ENCODE results near the gene PRKAG2.
A peak's percentile ranks its signal among the peaks of the same experiment; 100 is the strongest.
"Not testable (repeated sequence)": the region's sequence is repeated elsewhere in the genome, so short reads cannot be mapped to it uniquely, and the experiment has no call there.

The PRKAG2 gene

DNA sequence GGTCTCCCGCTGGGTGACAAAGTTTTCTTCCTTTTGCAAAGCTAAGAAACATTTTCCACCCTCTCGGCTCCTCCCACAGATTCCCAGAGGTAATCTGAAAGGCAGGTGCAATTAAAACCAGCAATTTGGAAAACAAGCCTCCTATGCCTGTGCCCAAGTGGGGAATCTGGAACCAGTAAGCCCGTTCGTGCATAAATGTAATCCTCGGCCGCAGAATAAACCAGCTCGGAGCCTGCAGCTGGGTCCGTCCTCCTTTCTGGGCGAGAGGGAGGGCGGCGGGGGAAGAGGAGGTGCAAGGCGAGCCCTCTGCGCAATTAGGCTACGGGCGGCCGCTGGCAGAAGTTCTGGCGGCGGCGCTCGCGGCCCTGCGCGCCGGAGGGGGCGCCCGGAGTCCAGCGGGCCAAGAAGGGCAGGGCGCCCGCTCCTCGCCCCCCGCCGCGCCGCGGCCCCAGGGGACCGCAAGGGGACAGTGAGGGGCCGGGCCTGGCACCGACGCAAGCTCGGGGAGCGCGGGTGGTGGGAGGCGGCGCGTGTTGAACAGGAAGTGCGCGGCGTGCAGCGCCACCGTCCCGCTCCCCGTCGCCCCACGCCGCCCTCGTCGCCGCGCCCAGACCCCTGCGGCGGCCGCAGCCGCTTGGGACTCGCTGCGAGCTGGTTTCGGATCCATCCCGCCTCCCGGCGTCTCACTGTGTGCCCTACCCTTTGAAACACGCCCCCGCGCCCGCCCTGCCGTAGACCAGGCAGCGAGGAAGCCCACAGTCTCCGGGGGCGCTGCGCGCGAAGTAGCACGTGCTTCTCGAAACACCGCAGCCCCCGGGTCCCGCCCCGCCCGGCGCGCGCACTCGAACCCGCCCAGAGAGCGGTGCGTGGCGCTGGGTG is at the start of gene PRKAG2:
Gene PRKAG2, minus strand, starts transcription at position 217 of the 879 bp plus-strand sequence. CDS start 495 bp downstream, outside the sequence.
- DNase-seq, result peak; percentile 64

GRCh38 chr7:151926336-151926712 is 49.4 kb upstream of the PRKAG2 start:
- no peak for DNase-seq

- no peak for DNase-seq
Measured at GRCh38 chr7:151925446-151926335, 48.8 kb upstream of the PRKAG2 start.

DNA sequence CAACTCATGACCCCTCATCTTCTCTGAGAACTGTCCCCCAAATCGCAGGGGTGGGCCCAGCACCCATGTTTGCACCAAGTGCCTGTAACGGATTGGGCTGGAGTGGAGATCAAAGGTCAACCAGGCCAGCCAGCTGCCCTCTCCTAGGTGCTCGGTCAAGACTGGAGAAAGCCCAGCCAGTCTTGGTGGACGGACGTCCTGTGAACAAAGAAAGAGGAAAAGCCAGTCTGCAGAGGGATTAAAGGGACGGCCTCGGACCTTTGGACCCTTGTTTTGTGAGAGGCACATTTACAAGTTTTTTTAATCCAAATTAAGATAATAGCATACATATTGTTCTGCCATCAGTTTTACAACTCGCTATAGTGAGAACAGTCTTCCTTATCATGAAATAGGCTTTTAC is 47.6 kb upstream of the PRKAG2 start:
- DNase-seq, result no peak

- no peak for DNase-seq
Measured at GRCh38 chr7:151924001-151924400, 47.1 kb upstream of the PRKAG2 start.

DNA sequence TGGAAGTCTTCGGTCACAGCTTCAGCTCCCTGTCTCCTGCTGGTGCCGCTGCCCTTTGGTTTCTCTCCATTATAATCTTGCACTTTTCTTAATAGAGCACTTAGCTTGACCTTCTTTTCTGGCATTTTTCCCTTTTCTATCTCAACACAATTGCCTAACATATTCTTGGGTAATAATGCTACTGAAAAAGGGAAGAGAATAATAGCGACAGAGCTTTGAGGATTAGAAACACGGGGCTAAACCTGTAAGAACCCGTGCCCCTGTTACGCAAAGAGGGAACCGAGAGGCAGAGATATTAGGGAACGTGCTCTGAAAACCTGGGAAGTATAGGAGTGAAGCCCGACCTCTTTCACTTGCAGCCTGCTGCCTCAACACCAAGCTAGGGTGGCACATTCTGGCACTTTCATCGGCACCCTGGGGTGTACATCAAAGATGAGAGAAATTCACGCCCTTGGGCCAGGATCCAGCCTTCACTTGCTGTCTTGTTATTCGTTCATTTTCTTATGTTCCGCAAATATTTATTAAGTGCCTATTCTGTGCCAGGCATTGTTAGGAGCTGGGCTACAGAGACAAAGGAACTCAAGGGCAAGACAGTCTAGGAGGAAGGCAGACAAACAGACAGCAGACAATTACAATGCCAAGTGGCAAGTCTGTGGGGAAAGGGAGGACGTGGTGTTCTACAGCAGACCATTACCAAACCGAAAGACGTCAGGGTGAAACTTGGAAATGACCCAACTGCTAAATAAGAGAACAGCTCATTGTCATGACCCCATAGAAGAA is 46.4 kb upstream of the PRKAG2 start:
- DNase-seq, result no peak

- no peak for DNase-seq
Measured at GRCh38 chr7:151921451-151921850, 44.5 kb upstream of the PRKAG2 start.

DNA sequence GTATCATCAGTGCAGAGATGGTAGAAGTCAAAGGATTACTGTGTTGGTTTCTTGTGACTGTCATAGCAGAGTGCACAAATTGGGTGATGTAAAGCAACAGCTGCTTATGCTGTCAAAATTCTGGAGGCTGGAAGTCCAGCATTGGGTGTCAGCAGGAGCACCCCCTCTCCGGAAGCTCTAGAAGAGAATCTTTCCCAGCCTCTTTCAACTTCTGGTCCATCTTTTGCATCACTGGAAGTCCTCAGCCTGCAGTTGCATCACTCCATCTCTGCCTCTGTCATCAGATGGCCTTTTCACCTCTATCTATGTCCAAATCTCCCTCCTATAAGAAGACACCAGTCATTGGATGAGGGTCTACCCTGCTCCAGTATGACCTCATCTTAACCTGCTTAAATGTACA is 43.6 kb upstream of the PRKAG2 start:
- DNase-seq, result no peak

DNA sequence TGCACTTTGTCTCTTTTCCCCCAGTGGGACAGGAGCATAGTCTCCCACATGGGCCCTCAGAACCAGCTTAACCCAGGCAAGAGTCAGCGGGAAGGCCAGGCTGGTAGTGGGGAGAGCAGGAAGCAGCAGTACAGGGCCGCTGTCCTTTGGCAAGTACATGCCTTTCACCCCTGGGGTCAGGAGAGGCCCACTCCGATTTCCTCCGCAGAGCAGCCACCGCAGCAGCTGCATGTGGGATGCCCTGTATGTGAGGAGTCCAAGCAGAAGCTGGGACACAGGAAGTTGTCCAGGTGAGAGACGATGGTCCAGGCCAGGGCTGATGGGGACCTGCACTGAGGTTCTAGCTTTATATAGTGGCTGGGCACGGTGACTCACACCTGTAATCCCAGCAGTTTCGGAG is 42.7 kb upstream of the PRKAG2 start:
- DNase-seq, result no peak

DNA sequence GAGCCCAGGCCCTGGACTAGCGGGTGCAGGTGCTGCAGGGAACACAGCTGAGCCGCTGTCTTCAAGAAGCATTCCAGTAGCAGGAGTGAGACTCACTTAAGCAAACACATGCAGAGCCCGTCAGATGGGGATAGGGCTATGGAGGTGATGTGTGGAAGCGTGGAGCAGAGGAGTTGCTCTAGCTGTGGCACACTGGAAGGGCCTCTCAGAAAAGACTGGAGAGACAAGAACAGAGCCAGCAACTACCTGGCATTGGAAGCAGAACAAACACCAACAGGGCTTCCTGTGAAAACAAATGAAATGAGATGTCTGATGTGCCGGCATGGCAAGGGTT is 41.6 kb upstream of the PRKAG2 start:
- DNase-seq, result no peak

- no peak for DNase-seq
Measured at GRCh38 chr7:151917791-151918509, 41.0 kb upstream of the PRKAG2 start.

GRCh38 chr7:151914051-151914450 is 37.1 kb upstream of the PRKAG2 start:
- no peak for DNase-seq

GRCh38 chr7:151910655-151911054 is 33.7 kb upstream of the PRKAG2 start:
- DNase-seq, result not testable (repeated sequence)

DNA sequence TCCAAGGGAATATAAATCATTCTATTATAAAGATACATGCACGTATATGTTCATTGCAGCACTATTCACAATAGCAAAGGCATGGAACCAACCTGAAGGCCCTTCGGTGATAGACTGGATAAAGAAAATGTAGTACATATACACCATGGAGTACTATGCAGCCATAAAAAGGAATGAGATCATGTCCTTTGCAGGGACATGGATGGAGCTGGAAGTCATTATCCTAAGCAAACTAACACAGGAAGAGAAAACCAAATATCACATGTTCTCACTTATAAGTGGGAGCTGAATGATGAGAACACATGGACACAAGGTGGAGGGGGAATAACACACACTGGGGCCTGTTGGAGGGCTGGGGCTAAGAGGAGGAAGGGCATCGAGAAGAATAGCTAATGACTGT is 30.2 kb upstream of the PRKAG2 start:
- not testable (repeated sequence) for DNase-seq

- no peak for DNase-seq
Measured at GRCh38 chr7:151905766-151906165, 28.9 kb upstream of the PRKAG2 start.

- no peak for DNase-seq
Measured at GRCh38 chr7:151905353-151905752, 28.4 kb upstream of the PRKAG2 start.

GRCh38 chr7:151904270-151904669 is 27.4 kb upstream of the PRKAG2 start:
- no peak for DNase-seq

DNA sequence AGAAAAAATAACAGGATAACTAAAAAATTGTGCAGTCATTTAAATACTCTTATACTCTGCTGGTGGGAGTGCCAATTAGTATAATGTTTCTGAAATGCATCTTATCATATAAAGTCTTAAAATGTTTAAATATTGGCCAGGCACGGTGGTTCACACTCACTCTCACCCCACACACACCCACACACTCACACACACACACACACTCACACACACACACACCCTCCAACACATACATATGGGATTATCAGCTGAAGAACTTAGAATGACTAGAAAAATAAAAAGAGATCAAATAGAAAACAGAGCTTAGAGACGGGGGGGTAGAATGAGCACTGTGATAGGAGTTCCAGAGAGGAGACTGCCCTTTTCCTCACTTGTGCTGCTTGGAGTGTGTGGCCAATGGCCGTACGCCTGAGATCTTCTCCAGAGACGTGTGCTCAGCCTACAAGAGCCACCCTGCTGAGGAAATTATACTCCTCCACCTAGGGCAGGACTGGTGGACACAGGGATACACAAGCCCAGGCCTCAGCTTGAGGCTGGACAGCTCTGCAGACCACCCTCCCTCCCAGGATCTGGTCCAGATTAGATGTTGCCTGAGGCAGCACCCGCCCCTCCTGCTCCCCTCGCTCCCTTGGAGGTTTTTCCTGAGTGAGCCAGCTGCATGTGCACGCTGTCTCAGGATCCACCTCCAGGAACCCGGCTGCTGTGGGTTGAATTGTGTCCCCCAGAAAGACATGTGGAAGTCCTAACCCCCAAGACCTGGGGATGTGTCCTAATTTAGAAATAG is 26.5 kb upstream of the PRKAG2 start:
- no peak for DNase-seq

- no peak for DNase-seq
Measured at GRCh38 chr7:151902311-151902710, 25.4 kb upstream of the PRKAG2 start.

DNA sequence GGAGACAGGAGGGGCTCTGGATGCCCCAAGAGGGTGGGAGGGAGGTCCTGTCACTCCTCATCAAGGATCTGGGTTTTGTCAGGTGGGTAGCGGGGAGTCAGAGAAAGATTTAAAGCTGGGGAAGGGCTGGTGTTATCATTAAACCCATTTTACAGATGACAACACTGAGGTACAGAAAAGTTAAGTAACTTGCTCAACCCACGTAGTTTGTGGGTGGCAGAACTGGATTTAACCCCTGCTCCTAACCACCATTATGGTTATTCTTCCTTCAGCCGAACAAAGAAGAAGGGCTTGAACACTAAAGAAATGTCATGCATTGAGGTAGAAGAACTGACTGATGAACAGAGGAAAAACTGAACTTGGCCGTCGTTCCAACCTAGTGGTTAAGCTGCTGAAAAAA is 24.9 kb upstream of the PRKAG2 start:
- DNase-seq, result no peak

DNA sequence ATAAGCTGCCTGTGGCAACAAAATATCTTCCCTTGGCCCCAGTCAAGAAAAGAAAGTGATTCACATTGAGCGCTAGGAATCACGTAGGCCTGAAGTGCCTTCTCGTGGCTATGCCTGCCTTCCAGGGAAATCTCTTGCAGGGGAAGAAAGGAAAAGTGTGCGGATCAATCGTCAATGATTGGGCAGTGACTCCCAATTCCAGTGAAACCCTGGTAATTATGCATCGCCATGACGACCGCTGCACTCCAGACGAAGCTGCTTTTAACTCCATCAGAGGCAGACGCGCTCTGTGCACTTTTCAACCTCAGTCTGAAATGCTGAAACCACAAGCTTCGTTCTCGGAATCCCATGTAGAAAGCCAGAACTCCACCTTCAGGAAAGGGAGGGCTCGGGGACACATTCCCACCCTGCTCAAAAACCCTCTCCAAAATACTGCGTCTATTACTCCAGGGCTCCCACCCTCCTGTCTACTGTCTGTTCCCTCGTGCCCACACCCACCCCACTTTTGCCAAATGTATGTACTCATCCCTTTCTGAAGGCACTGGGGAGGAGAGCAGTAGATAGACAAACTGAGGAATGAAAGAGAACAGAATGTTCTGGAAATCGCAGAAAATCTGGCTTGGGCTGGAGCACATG is 24.2 kb upstream of the PRKAG2 start:
- no peak for DNase-seq

Measured in activated CD4-positive, alpha-beta T cell treated with anti-CD3 and anti-CD28 coated beads for 1 hour (primary cell).